Vagina (tissue), 2 donors: ENCODE results near the gene UBAP1. TPM values are rescaled to one million over a fixed set of nuclear protein-coding genes. Genes with fewer than 3 reads are reported as not detected.

Experiments used
- DNase-seq, 2 donors: peaks; one replicate each; pipeline ENCODE4 v3.0.0-alpha.2; 2017; ENCODE audit errors: extremely low spot score in 2 of 2
- H3K27ac ChIP-seq: fragments of 200-600 bp; sonication (generic); one replicate; pipeline ENCODE4 v1.5.1; 2019
- H3K27me3 ChIP-seq: fragments of 200-600 bp; sonication (generic); one replicate; pipeline ENCODE4 v1.5.1; 2019
- H3K36me3 ChIP-seq, 2 donors: fragments of 200-600 bp; sonication (generic); one replicate each; pipeline ENCODE4 v1.5.1; 2017 to 2019
- H3K4me1 ChIP-seq: fragments of 200-600 bp; sonication (generic); one replicate; pipeline ENCODE4 v1.5.1; 2019
- H3K4me3 ChIP-seq, 2 donors: fragments of 200-600 bp; sonication (generic); 1 replicate in 1 of 2; 2 replicates in 1 of 2; pipeline ENCODE4 v1.5.1; 2016 to 2019
- H3K9me3 ChIP-seq: fragments of 200-600 bp; sonication (generic); one replicate; pipeline ENCODE4 v1.5.1; 2019
- CTCF ChIP-seq, 3 experiments: fragments of 450-650 bp in 2 of 3; fragments of 200-600 bp in 1 of 3; sonication (generic) in 1 of 3; IDR thresholded peaks; one replicate each; pipeline ENCODE4 v1.5.1; 2017 to 2019; ENCODE audit warnings: antibody characterized with exemption in 3 of 3, mild to moderate bottlenecking in 2 of 3, moderate library complexity in 2 of 3
- POLR2A ChIP-seq, 2 donors: fragments of 450-650 bp; IDR thresholded peaks; one replicate each; pipeline ENCODE4 v1.6.1; 2017; ENCODE audit warnings: antibody characterized with exemption in 2 of 2, mild to moderate bottlenecking in 2 of 2, moderate library complexity in 2 of 2
- POLR2AphosphoS5 ChIP-seq, 2 donors: sonication (generic); formaldehyde crosslinking; IDR thresholded peaks; one replicate each; pipeline ENCODE4 v1.9.0; 2017; ENCODE audit warnings: antibody characterized with exemption in 2 of 2, mild to moderate bottlenecking in 2 of 2, low read depth in 1 of 2; ENCODE audit not compliant: insufficient read depth in 1 of 2
- intact Hi-C: fragments of 100-400 bp; cut with DNase I; formaldehyde crosslinking; loops from one replicate; pipeline ENCODE4 v1.15.1; 2023
- total RNA-seq: library from RNA; depleted of rRNA; stranded (reverse); fragments of >200 nt; gene quantifications from one replicate; pipeline ENCODE4 v1.2.3, GENCODE V29; 2016

UBAP1 gene
- total RNA-seq, 1 donor from 2014 or later: 43.0 TPM

- DNase-seq: no peak
- H3K4me1 ChIP-seq: peaks cover 13% of the 10 kb centered on the region
- intact Hi-C loops: loop anchor here (10.0 kb wide), 1 partner anchor 84 kb away; no protein-coding TSS in a partner anchor
- no peaks in the 10 kb centered on the region for H3K27me3 ChIP-seq
- TF ChIP-seq CTCF (IDR thresholded peaks at IDR 0.05): peak in 1 of 3 experiments; percentile 10
- no peak for TF ChIP-seq POLR2A (IDR thresholded peaks at IDR 0.05)
- no peak for TF ChIP-seq POLR2AphosphoS5 (IDR thresholded peaks at IDR 0.05; ENCODE audit: insufficient read depth in 1 of 2, low read depth in 1 of 2)
- H3K27ac ChIP-seq: peak overlapping the region; percentile 44
- no peaks in the 10 kb centered on the region for H3K36me3 ChIP-seq
- H3K9me3 ChIP-seq: no peaks in the 10 kb centered on the region
- no peak overlapping the region for H3K4me3 ChIP-seq
Measured at GRCh38 chr9:34170237-34170991, 8.4 kb upstream of the UBAP1 start.

GRCh38 chr9:34171753-34172535, 6.9 kb upstream of the UBAP1 start:
- H3K4me1 ChIP-seq: peaks cover 13% of the 10 kb centered on the region

GRCh38 chr9:34176089-34176488, 2.8 kb upstream of the UBAP1 start:
- Histone ChIP-seq H3K36me3 (no peaks in the 10 kb centered on the region), H3K4me1 (peaks cover 19% of the 10 kb centered on the region), H3K27me3 (no peaks in the 10 kb centered on the region), H3K9me3 (no peaks in the 10 kb centered on the region), H3K27ac (no peak overlapping the region), H3K4me3 (no peak overlapping the region)
- TF ChIP-seq POLR2A (IDR thresholded peaks at IDR 0.05) (no peak), CTCF (IDR thresholded peaks at IDR 0.05) (no peak), POLR2AphosphoS5 (IDR thresholded peaks at IDR 0.05; ENCODE audit: insufficient read depth in 1 of 2, low read depth in 1 of 2) (no peak)
- intact Hi-C loops: loop anchor here (10.0 kb wide), 1 partner anchor 79 kb away; no protein-coding TSS in a partner anchor
- DNase-seq: no peak

More at GRCh38 chr9:34171753-34172535, 6.9 kb upstream of the UBAP1 start:
- Histone ChIP-seq H3K27ac (no peak overlapping the region), H3K27me3 (no peaks in the 10 kb centered on the region), H3K9me3 (no peaks in the 10 kb centered on the region), H3K4me3 (no peak overlapping the region), H3K36me3 (no peaks in the 10 kb centered on the region)
- DNase-seq: no peak
- TF ChIP-seq CTCF (IDR thresholded peaks at IDR 0.05) (no peak), POLR2A (IDR thresholded peaks at IDR 0.05) (no peak), POLR2AphosphoS5 (IDR thresholded peaks at IDR 0.05; ENCODE audit: insufficient read depth in 1 of 2, low read depth in 1 of 2) (no peak)
- intact Hi-C loops: loop anchor here (10.0 kb wide), 1 partner anchor 83 kb away; no protein-coding TSS in a partner anchor

- Histone ChIP-seq H3K27ac (peak overlapping the region; percentile 97), H3K9me3 (no peaks in the 10 kb centered on the region), H3K27me3 (no peaks in the 10 kb centered on the region), H3K4me3 (peak overlapping the region; percentile 67 to 87), H3K4me1 (peaks cover 19% of the 10 kb centered on the region), H3K36me3 (no peaks in the 10 kb centered on the region)
- no peak for DNase-seq
- intact Hi-C loops: loop anchor here (10.0 kb wide), 1 partner anchor 77 kb away; no protein-coding TSS in a partner anchor
- TF ChIP-seq POLR2AphosphoS5 (IDR thresholded peaks at IDR 0.05; ENCODE audit: insufficient read depth in 1 of 2, low read depth in 1 of 2): no peak
- no peak for TF ChIP-seq CTCF (IDR thresholded peaks at IDR 0.05)
- TF ChIP-seq POLR2A (IDR thresholded peaks at IDR 0.05): no peak
Measured at GRCh38 chr9:34177593-34178435, 1.0 kb upstream of the UBAP1 start.
